ENCODE data around the gene POLR2M.

DNA sequence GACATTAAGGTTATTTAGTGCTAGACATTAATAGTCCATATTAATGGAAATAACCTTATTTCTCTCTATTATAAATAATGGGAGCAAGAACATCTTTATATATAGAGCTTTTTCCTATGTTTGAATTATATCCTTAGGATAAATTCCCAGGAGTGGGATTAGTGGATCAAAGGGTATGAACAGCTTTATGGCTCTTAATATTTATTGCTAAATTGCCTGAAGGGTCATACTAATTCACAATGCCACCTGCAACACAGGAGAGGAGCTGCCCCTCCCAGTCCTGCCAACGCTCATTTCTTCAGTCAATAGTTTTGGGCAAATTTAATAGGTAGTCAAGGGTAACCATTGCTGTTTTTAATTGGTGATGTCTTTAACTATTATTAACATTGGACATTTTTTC is 48.9 kb upstream of the POLR2M start:
- TF ChIP-seq POLR2A (IDR thresholded peaks at IDR 0.05) (no peak), EP300 (IDR thresholded peaks at IDR 0.05) (no peak)
- TF ChIP-seq, protein P1, sequence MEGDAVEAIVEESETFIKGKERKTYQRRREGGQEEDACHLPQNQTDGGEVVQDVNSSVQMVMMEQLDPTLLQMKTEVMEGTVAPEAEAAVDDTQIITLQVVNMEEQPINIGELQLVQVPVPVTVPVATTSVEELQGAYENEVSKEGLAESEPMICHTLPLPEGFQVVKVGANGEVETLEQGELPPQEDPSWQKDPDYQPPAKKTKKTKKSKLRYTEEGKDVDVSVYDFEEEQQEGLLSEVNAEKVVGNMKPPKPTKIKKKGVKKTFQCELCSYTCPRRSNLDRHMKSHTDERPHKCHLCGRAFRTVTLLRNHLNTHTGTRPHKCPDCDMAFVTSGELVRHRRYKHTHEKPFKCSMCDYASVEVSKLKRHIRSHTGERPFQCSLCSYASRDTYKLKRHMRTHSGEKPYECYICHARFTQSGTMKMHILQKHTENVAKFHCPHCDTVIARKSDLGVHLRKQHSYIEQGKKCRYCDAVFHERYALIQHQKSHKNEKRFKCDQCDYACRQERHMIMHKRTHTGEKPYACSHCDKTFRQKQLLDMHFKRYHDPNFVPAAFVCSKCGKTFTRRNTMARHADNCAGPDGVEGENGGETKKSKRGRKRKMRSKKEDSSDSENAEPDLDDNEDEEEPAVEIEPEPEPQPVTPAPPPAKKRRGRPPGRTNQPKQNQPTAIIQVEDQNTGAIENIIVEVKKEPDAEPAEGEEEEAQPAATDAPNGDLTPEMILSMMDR (IDR thresholded peaks at IDR 0.05) = no peak
